Tibial nerve (tissue), 4 donors: ENCODE measurements around the gene MPZL3. TPM values are rescaled to one million over a fixed set of nuclear protein-coding genes. Genes with fewer than 3 reads are reported as not detected.

ENCODE experiments used
- DNase-seq, 2 donors: peaks; one replicate each; pipeline ENCODE4 v3.0.0-alpha.2; 2019; ENCODE audit warnings: low spot score in 2 of 2
- H3K27ac ChIP-seq, 4 donors: fragments of 200-600 bp; sonication (generic) in 3 of 4; one replicate each; pipeline ENCODE4 v1.5.1; 2017 to 2019; ENCODE audit warnings: mild to moderate bottlenecking in 1 of 4
- H3K27me3 ChIP-seq, 2 donors: fragments of 200-600 bp; sonication (generic) in 1 of 2; one replicate each; pipeline versions ENCODE4 v1.5.1 to v1.6.0; 2017 to 2019
- H3K36me3 ChIP-seq, 3 donors: fragments of 200-600 bp; sonication (generic); one replicate each; pipeline ENCODE4 v1.5.1; 2018 to 2019
- H3K4me1 ChIP-seq, 4 donors: fragments of 200-600 bp; sonication (generic) in 3 of 4; one replicate each; pipeline ENCODE4 v1.5.1; 2017 to 2019
- H3K4me3 ChIP-seq, 4 donors: fragments of 200-600 bp; sonication (generic) in 3 of 4; one replicate each; pipeline ENCODE4 v1.5.1; 2017 to 2019; ENCODE audit warnings: mild to moderate bottlenecking in 1 of 4, moderate library complexity in 1 of 4
- H3K9me3 ChIP-seq, 4 donors: fragments of 200-600 bp; sonication (generic) in 3 of 4; one replicate each; pipeline ENCODE4 v1.5.1; 2017 to 2019
- EP300 ChIP-seq, 2 donors: sonication (generic); formaldehyde crosslinking; IDR thresholded peaks; one replicate each; pipeline ENCODE4 v1.6.1; 2017; ENCODE audit warnings: antibody characterized with exemption in 2 of 2, mild to moderate bottlenecking in 1 of 2
- POLR2A ChIP-seq, 2 donors: fragments of 450-650 bp; IDR thresholded peaks; one replicate each; pipeline ENCODE4 v1.6.1; 2017; ENCODE audit warnings: antibody characterized with exemption in 2 of 2, mild to moderate bottlenecking in 2 of 2, moderate library complexity in 2 of 2
- WGBS, 2 donors: methylation state at CpG; one replicate each; pipeline ENCODE4 v1.1.5; 2018; 5-methylcytosine and 5-hydroxymethylcytosine counted together
- total RNA-seq, 4 donors: library from RNA; depleted of rRNA; stranded (reverse); fragments of >200 nt; gene quantifications; one replicate each; pipeline ENCODE4 v1.1.0, GENCODE V29; 2016
- TF ChIP-seq, protein P1 (sequence below), 5 experiments: fragments of 200-600 bp in 3 of 5; fragments of 450-650 bp in 2 of 5; sonication (generic) in 3 of 5; IDR thresholded peaks; one replicate each; pipeline ENCODE4 v1.5.1; 2016 to 2019; ENCODE audit warnings: antibody characterized with exemption in 5 of 5, mild to moderate bottlenecking in 3 of 5, moderate library complexity in 2 of 5

Gene MPZL3
- total RNA-seq, 4 donors from 2014 or later = 0.87 to 3.1 (median 1.9) TPM

DNA sequence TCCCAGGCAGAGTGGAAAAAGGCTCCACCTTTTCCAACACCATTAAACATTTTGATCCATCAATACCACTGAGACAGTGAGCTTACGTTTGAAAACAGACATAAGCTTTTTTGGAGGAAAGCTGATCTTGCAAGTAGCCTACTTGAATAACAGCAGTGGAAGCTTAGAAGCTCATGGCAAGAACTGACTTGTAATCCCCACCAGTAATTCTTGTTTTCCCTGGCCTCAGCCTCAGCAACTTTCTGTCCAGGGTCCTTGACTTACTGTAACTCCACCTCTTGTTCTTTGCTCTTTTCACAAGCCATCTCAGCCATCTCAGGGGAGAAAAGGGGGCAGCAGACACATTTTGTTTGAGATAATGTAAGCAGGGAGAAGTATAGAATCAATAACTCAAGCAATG lies 24.3 kb upstream of the MPZL3 start:
- Histone ChIP-seq H3K36me3 (no peaks in the 10 kb centered on the region), H3K9me3 (no peaks in the 10 kb centered on the region), H3K27me3 (peaks cover 0 to 20% of the 10 kb centered on the region in 2 donors), H3K4me3 (no peak overlapping the region), H3K27ac (no peak overlapping the region), H3K4me1 (no peaks in the 10 kb centered on the region)
- TF ChIP-seq EP300 (IDR thresholded peaks at IDR 0.05) (no peak), POLR2A (IDR thresholded peaks at IDR 0.05) (no peak)
- TF ChIP-seq, protein P1, sequence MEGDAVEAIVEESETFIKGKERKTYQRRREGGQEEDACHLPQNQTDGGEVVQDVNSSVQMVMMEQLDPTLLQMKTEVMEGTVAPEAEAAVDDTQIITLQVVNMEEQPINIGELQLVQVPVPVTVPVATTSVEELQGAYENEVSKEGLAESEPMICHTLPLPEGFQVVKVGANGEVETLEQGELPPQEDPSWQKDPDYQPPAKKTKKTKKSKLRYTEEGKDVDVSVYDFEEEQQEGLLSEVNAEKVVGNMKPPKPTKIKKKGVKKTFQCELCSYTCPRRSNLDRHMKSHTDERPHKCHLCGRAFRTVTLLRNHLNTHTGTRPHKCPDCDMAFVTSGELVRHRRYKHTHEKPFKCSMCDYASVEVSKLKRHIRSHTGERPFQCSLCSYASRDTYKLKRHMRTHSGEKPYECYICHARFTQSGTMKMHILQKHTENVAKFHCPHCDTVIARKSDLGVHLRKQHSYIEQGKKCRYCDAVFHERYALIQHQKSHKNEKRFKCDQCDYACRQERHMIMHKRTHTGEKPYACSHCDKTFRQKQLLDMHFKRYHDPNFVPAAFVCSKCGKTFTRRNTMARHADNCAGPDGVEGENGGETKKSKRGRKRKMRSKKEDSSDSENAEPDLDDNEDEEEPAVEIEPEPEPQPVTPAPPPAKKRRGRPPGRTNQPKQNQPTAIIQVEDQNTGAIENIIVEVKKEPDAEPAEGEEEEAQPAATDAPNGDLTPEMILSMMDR (IDR thresholded peaks at IDR 0.05) = no peak
- no peak for DNase-seq
- WGBS, 2 donors = 60 to 70% methylated on average over 1 of the region's 1 CpG

DNA sequence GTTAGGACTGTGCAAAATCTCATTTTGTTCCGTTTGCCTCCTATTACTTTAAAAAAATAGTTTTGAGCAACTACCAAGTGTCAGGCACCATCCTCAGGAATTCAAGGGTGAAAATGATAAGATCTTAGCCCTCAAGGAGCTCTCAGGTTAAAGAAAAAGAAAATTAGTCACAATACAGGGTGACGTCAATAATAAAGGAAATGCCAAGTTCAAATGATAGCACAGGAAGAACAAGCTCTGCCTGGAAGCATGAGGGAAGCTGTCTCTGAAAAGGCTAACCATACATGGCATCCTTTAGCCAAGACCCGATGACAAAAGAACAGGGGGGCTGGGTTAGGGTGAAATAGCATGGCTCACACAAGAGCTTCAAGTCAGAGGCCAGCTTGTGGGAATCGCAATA lies 23.0 kb upstream of the MPZL3 start:
- Histone ChIP-seq H3K4me1 (no peaks in the 10 kb centered on the region), H3K27me3 (peaks cover 0 to 16% of the 10 kb centered on the region in 2 donors), H3K9me3 (no peaks in the 10 kb centered on the region), H3K27ac (peak overlapping the region in 1 of 4 donors; percentile 61), H3K4me3 (no peak overlapping the region), H3K36me3 (no peaks in the 10 kb centered on the region)
- TF ChIP-seq, protein P1 (IDR thresholded peaks at IDR 0.05) = no peak
- TF ChIP-seq EP300 (IDR thresholded peaks at IDR 0.05) (peak in 1 of 2 donors; percentile 57), POLR2A (IDR thresholded peaks at IDR 0.05) (no peak)
- no peak for DNase-seq
- 53 to 58% methylated on average over 4 of the region's 4 CpGs for WGBS, 2 donors

DNA sequence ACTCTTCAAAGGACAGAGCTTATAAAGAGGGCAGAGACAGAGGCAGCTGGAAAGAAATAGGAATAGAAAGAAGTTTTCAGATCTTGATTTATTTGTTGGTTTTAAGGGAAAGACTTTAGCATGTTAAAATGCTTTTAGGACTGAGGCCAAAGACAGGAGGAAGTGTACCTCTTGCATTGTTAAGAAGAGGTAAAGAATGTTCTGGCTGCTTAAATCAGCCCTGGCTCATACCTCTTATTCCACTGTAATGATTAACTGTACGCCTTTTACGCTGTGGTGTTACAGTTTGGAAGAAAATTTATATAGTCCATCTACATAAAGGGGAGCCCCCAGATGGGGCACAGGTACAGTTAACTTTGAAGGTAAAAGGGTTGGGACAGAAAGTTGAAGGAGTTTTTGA lies 22.0 kb upstream of the MPZL3 start:
- WGBS, 2 donors = 70 to 91% methylated on average over 2 of the region's 2 CpGs
- Histone ChIP-seq H3K4me1 (no peaks in the 10 kb centered on the region), H3K36me3 (no peaks in the 10 kb centered on the region), H3K9me3 (no peaks in the 10 kb centered on the region), H3K27me3 (peaks cover 0 to 16% of the 10 kb centered on the region in 2 donors), H3K4me3 (no peak overlapping the region), H3K27ac (no peak overlapping the region)
- TF ChIP-seq EP300 (IDR thresholded peaks at IDR 0.05) (no peak), POLR2A (IDR thresholded peaks at IDR 0.05) (no peak)
- TF ChIP-seq, protein P1 (IDR thresholded peaks at IDR 0.05) = no peak
- no peak for DNase-seq

DNA sequence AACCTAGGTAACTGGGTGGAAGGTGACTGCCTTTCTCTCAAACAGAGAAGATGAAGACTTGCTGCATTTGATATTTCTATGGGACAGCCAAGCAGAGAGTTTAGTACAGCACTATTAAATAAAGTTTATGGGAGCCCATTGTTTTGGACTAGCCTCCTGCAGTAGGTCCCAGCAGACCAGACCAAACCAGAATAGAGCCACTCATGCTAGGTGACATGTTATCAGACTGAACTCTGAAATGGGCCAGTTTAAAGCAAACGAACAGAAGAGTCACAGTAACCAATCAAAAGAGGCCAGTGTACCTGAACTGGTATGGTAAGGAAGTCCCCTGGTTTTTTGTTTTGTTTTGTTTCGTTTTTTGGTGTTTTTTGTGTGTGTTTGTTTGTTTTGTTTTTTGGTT lies 19.8 kb upstream of the MPZL3 start:
- no peak for DNase-seq
- peaks cover 0 to 25% of the 10 kb centered on the region in 2 donors for H3K27me3 ChIP-seq
- no peaks in the 10 kb centered on the region for H3K9me3 ChIP-seq
- no peaks in the 10 kb centered on the region for H3K36me3 ChIP-seq
- H3K27ac ChIP-seq = no peak overlapping the region
- TF ChIP-seq EP300 (IDR thresholded peaks at IDR 0.05) (no peak), POLR2A (IDR thresholded peaks at IDR 0.05) (no peak)
- TF ChIP-seq, protein P1 (IDR thresholded peaks at IDR 0.05) = no peak
- H3K4me3 ChIP-seq = no peak overlapping the region
- no peaks in the 10 kb centered on the region for H3K4me1 ChIP-seq
- 72 to 73% methylated on average over 2 of the region's 2 CpGs for WGBS, 2 donors

DNA sequence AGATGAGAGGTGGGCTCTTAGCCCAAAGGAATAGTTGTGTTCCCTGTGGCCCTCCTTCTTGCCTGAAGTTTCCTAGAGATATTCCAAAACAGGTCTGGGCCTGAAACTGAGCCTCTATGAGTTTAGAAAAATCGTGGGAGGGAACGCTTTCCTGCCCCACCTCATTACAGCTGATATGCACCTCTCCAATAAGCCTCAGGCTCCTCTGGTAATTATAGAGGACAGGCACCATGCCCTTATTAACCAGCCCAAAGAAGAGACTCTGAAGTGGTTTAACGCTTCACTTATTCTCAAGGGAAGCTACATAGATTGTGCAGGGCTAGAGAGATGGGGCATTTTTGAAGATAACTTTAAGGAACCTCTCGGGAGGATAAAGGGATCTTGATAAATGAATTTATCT lies 15.3 kb upstream of the MPZL3 start:
- WGBS, 2 donors = 75 to 83% methylated on average over 4 of the region's 4 CpGs
- H3K4me3 ChIP-seq = no peak overlapping the region
- no peaks in the 10 kb centered on the region for H3K36me3 ChIP-seq
- no peaks in the 10 kb centered on the region for H3K9me3 ChIP-seq
- H3K27me3 ChIP-seq = peaks cover 0 to 42% of the 10 kb centered on the region in 2 donors
- H3K27ac ChIP-seq = no peak overlapping the region
- peaks cover 0 to 24% (median 0%) of the 10 kb centered on the region in 4 donors for H3K4me1 ChIP-seq
- TF ChIP-seq POLR2A (IDR thresholded peaks at IDR 0.05) = no peak
- TF ChIP-seq, protein P1 (IDR thresholded peaks at IDR 0.05) = no peak
- TF ChIP-seq EP300 (IDR thresholded peaks at IDR 0.05) = no peak
- DNase-seq = no peak
